B cell (primary cell): ENCODE data around the gene SURF2. TPM values are rescaled to one million over a fixed set of nuclear protein-coding genes. Genes with fewer than 3 reads are reported as not detected.

Source experiments
- ATAC-seq: fragments of 200-7000 bp; cut with Tn5 transposase; one replicate; pipeline ENCODE4 v1.10.0; 2021; ENCODE audit warnings: low read depth, mild to moderate bottlenecking, moderate number of reproducible peaks, moderate library complexity
- CTCF ChIA-PET: fragments of 350-600 bp; sonication (Branson Sonifier 250); formaldehyde crosslinking; loops from one replicate; lab custom pipeline; 2021; ENCODE audit warnings: antibody characterized with exemption, inconsistent platforms; lab: Charles Lee
- POLR2A ChIA-PET: fragments of 350-600 bp; sonication (Branson Sonifier 250); formaldehyde crosslinking; loops from one replicate; lab custom pipeline; 2021; ENCODE audit warnings: antibody characterized with exemption; lab: Charles Lee
- DNase-seq: peaks from one replicate; pipeline ENCODE4 v3.0.0; 2013
- H2AFZ ChIP-seq: 2 replicates; pipeline ENCODE4 v1.6.1; 2012; ENCODE audit warnings: mild to moderate bottlenecking, low read depth, low read length; ENCODE audit not compliant: insufficient read depth, poor library complexity, severe bottlenecking
- H3K27ac ChIP-seq, 2 donors: 1 replicate in 1 of 2; 2 replicates in 1 of 2; pipeline ENCODE4 v1.5.1; 2012 to 2013; ENCODE audit warnings: low read length in 2 of 2, mild to moderate bottlenecking in 2 of 2, moderate library complexity in 1 of 2
- H3K27me3 ChIP-seq, 4 experiments: fragments of 200-600 bp in 1 of 4; sonication (generic) in 1 of 4; replicated peaks in 1 of 4; 1 replicate in 2 of 4; 2 replicates in 2 of 4; pipeline versions ENCODE4 v1.6.1 to v1.7.0; 2013 to 2016; ENCODE audit warnings: low read length in 3 of 4, mild to moderate bottlenecking in 2 of 4, mixed read lengths in 1 of 4, moderate library complexity in 1 of 4; ENCODE audit not compliant: insufficient read depth in 4 of 4, control insufficient read depth in 3 of 4; ENCODE audit errors: control extremely low read depth in 1 of 4
- H3K36me3 ChIP-seq, 2 experiments: replicated peaks in 1 of 2; 1 replicate in 1 of 2; 2 replicates in 1 of 2; pipeline versions ENCODE4 v1.6.1 to v1.7.1; 2013; ENCODE audit warnings: low read length in 1 of 2; ENCODE audit not compliant: insufficient read depth in 2 of 2, control insufficient read depth in 1 of 2; ENCODE audit errors: control extremely low read depth in 1 of 2, extremely low read depth in 1 of 2
- H3K4me1 ChIP-seq, 2 donors: fragments of 200-600 bp in 1 of 2; sonication (generic) in 1 of 2; 1 replicate in 1 of 2; 2 replicates in 1 of 2; pipeline versions ENCODE4 v1.5.1 to v1.6.1; 2013 to 2017; ENCODE audit warnings: low read length in 2 of 2; ENCODE audit not compliant: control insufficient read depth in 2 of 2, insufficient read depth in 2 of 2
- H3K4me2 ChIP-seq: replicated peaks from 2 replicates; pipeline ENCODE3; 2012; ENCODE audit warnings: mild to moderate bottlenecking, low read depth, low read length; ENCODE audit not compliant: poor library complexity, severe bottlenecking
- H3K4me3 ChIP-seq, 5 experiments: fragments of 200-600 bp in 1 of 5; sonication (generic) in 1 of 5; 1 replicate in 3 of 5; 2 replicates in 2 of 5; pipeline versions ENCODE4 v1.5.1 to v1.7.0; 2011 to 2016; ENCODE audit warnings: low read length in 4 of 5, mild to moderate bottlenecking in 4 of 5, low read depth in 2 of 5, control low read depth in 1 of 5, moderate library complexity in 1 of 5; ENCODE audit not compliant: insufficient read depth in 1 of 5; ENCODE audit errors: control extremely low read depth in 1 of 5, extremely low read depth in 1 of 5
- H3K79me2 ChIP-seq: fragments of 200-600 bp; sonication (generic); one replicate; pipeline ENCODE4 v1.6.0; 2016; ENCODE audit warnings: low read length; ENCODE audit not compliant: control insufficient read depth, insufficient read depth
- H3K9ac ChIP-seq: fragments of 200-600 bp; sonication (generic); 2 replicates; pipeline ENCODE4 v1.6.1; 2017; ENCODE audit warnings: mild to moderate bottlenecking, low read length, moderate library complexity
- H3K9me3 ChIP-seq, 3 donors: one replicate each; pipeline versions ENCODE4 v1.6.1 to v1.7.1; 2013; ENCODE audit warnings: low read length in 2 of 3; ENCODE audit not compliant: control insufficient read depth in 2 of 3, insufficient read depth in 1 of 3; ENCODE audit errors: control extremely low read depth in 1 of 3
- H4K20me1 ChIP-seq: 2 replicates; pipeline ENCODE4 v1.6.0; 2012; ENCODE audit warnings: mild to moderate bottlenecking, low read length; ENCODE audit not compliant: insufficient read depth, control insufficient read depth, poor library complexity, severe bottlenecking
- H3K27ac Mint-ChIP-seq: one replicate; pipeline ENCODE4 v1.8.0; 2021; ENCODE audit warnings: mixed read lengths
- H3K27me3 Mint-ChIP-seq: one replicate; pipeline ENCODE4 v1.8.0; 2021; ENCODE audit warnings: mixed read lengths
- H3K4me1 Mint-ChIP-seq: one replicate; pipeline ENCODE4 v1.8.0; 2021; ENCODE audit warnings: mixed read lengths
- H3K4me3 Mint-ChIP-seq: one replicate; pipeline ENCODE4 v1.8.0; 2021; ENCODE audit warnings: mixed read lengths
- H3K9me3 Mint-ChIP-seq: one replicate; pipeline ENCODE4 v1.8.0; 2022; ENCODE audit warnings: mixed read lengths; ENCODE audit not compliant: insufficient read depth
- EZH2 ChIP-seq: IDR thresholded peaks from 2 replicates; pipeline ENCODE4 v1.6.1; 2012; ENCODE audit warnings: borderline replicate concordance, low read depth, mild to moderate bottlenecking, moderate library complexity, low read length; ENCODE audit not compliant: insufficient read depth, poor library complexity, severe bottlenecking
- WGBS: methylation state at CpG from one replicate; pipeline ENCODE4 v1.1.5; 2013; ENCODE audit warnings: missing lambda C conversion rate; ENCODE audit not compliant: insufficient coverage; 5-methylcytosine and 5-hydroxymethylcytosine counted together
- intact Hi-C: fragments of 100-400 bp; cut with micrococcal nuclease; formaldehyde crosslinking; loops from one replicate; pipeline ENCODE4 v1.10.0; 2022
- polyA plus RNA-seq: library from polyadenylated mRNA; depleted of rRNA; stranded (reverse); fragments of >200 nt; gene quantifications from 2 replicates; pipeline ENCODE4 v1.2.3, GENCODE V29; 2012
- total RNA-seq, 2 donors: library from RNA; stranded (reverse); fragments of 120-200 nt in 1 of 2; gene quantifications; 1 replicate in 1 of 2; 2 replicates in 1 of 2; pipeline versions ENCODE4 v1.2.3 to v1.2.4, GENCODE V29; 2013 to 2022
- TF ChIP-seq, protein P1 (sequence below): fragments of 200-600 bp; IDR thresholded peaks from one replicate; pipeline ENCODE4 v1.8.0; 2022; ENCODE audit warnings: antibody characterized with exemption, mild to moderate bottlenecking

SURF2 gene
- total and polyA plus RNA-seq, 2 donors (not counting 1 experiment from before 2014, with no cell fraction given): 17.1 to 17.3 TPM

DNA sequence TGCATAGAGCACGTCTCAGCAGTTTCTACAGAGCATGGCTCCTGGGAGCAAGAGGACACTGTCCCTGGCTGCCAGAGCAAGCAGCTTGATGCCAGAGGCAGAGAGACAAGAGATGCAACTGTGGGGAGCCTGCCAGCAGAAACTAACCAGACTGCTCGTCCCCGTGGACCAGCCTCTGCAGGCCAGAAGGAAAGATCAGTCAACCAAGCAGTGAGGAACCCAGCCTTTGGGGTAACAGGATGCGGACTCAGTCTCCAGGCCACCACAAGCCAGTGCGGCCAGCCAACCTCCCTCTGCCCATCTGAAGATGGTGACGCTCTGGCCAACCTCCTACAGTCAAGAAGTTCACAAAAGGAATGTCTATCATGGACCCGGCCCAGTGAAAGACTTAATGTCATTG lies 15.8 kb downstream of the SURF2 start:
- Mint-ChIP-seq H3K4me1 (peaks cover 57% of the 10 kb centered on the region), H3K27ac (no peak overlapping the region), H3K4me3 (peak overlapping the region; percentile 7), H3K9me3 (no peaks in the 10 kb centered on the region), H3K27me3 (no peaks in the 10 kb centered on the region)
- intact Hi-C loops: no loop called here
- ATAC-seq: no peak
- Histone ChIP-seq H3K9me3 (no peaks in the 10 kb centered on the region), H3K9ac (no peak overlapping the region), H3K4me1 (peaks cover 37 to 59% of the 10 kb centered on the region in 2 donors), H4K20me1 (peaks cover 83% of the 10 kb centered on the region), H3K27ac (no peak overlapping the region), H3K27me3 (no peaks in the 10 kb centered on the region), H2AFZ (no peak overlapping the region), H3K4me3 (no peak overlapping the region), H3K79me2 (peaks cover 87% of the 10 kb centered on the region), H3K36me3 (peaks cover 0 to 33% of the 10 kb centered on the region in 2 experiments), H3K4me2 (peak overlapping the region; percentile 41)
- 81% methylated on average over 6 of the region's 7 CpGs for WGBS
- CTCF ChIA-PET: interaction anchor here (0.9 to 2.5 kb wide), 2 partner anchors 15 to 24 kb away, joined by 3 to 11 read pairs; partner anchors contain the start of genes RPL7A, SURF1 and SURF2
- DNase-seq: no peak
- POLR2A ChIA-PET: no interaction called here
- TF ChIP-seq EZH2: no peak
- TF ChIP-seq, protein P1, sequence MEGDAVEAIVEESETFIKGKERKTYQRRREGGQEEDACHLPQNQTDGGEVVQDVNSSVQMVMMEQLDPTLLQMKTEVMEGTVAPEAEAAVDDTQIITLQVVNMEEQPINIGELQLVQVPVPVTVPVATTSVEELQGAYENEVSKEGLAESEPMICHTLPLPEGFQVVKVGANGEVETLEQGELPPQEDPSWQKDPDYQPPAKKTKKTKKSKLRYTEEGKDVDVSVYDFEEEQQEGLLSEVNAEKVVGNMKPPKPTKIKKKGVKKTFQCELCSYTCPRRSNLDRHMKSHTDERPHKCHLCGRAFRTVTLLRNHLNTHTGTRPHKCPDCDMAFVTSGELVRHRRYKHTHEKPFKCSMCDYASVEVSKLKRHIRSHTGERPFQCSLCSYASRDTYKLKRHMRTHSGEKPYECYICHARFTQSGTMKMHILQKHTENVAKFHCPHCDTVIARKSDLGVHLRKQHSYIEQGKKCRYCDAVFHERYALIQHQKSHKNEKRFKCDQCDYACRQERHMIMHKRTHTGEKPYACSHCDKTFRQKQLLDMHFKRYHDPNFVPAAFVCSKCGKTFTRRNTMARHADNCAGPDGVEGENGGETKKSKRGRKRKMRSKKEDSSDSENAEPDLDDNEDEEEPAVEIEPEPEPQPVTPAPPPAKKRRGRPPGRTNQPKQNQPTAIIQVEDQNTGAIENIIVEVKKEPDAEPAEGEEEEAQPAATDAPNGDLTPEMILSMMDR: no peak

DNA sequence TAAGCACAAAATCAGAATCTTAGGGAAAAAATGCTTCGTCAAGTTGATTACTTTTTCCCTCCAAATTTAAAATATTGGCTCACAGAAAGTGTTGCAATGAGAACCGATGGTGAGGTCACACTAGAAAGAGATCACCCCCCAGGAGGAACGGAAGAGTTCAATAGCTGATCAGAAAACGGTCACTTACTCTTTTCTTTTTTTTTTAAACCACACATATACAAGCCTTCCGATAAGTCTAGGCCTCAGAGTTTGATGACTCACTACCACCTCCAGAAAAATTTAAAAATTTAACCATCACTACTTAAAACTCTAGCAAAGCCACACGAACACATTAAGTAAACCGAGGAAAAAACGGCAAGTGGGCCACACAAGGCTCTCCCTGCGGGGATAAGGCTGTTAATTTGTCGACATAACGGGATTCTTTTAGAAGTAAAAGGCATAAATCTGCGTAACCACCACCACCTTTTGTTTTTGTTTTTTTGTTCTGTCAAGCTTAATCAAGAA lies 18.3 kb downstream of the SURF2 start:
- Histone ChIP-seq H2AFZ (peak overlapping the region; percentile 91), H4K20me1 (peaks cover 58% of the 10 kb centered on the region), H3K27ac (peak overlapping the region; percentile 18 to 91), H3K4me3 (peak overlapping the region; percentile 39 to 78 (median 66)), H3K36me3 (peaks cover 0 to 20% of the 10 kb centered on the region in 2 experiments), H3K27me3 (no peaks in the 10 kb centered on the region), H3K4me1 (peaks cover 34 to 53% of the 10 kb centered on the region in 2 donors), H3K79me2 (peaks cover 62% of the 10 kb centered on the region), H3K9ac (peak overlapping the region; percentile 84), H3K9me3 (no peaks in the 10 kb centered on the region), H3K4me2 (peak overlapping the region; percentile 85)
- DNase-seq (no peak), ATAC-seq (no peak)
- CTCF ChIA-PET: interaction anchor here (0.7 to 1.4 kb wide), 3 partner anchors 18 to 112 kb away, joined by 3 to 6 read pairs (median 3); partner anchors contain the start of genes SURF1 and SURF2
- Mint-ChIP-seq H3K4me1 (peaks cover 46% of the 10 kb centered on the region), H3K9me3 (no peaks in the 10 kb centered on the region), H3K27ac (peak overlapping the region; percentile 84), H3K4me3 (peak overlapping the region; percentile 94), H3K27me3 (no peaks in the 10 kb centered on the region)
- intact Hi-C loops: no loop called here
- POLR2A ChIA-PET: interaction anchor here (1.0 kb wide), 1 partner anchor 104 kb away, joined by 3 read pairs; the partner anchor contains the start of gene SLC2A6
- TF ChIP-seq, protein P1: no peak
- no peak for TF ChIP-seq EZH2
- WGBS: 47% methylated on average over 8 of the region's 12 CpGs
